Measurements from ENCODE around the gene ASF1A. TPM values are rescaled to one million over a fixed set of nuclear protein-coding genes. Genes with fewer than 3 reads are reported as not detected.

The ASF1A gene
- total and polyA plus RNA-seq, 9 of the 15 experiments (the other 6 are each of a cell fraction or from before 2014, with no cell fraction given): 31.5 to 45.3 (median 34.8) TPM

DNA sequence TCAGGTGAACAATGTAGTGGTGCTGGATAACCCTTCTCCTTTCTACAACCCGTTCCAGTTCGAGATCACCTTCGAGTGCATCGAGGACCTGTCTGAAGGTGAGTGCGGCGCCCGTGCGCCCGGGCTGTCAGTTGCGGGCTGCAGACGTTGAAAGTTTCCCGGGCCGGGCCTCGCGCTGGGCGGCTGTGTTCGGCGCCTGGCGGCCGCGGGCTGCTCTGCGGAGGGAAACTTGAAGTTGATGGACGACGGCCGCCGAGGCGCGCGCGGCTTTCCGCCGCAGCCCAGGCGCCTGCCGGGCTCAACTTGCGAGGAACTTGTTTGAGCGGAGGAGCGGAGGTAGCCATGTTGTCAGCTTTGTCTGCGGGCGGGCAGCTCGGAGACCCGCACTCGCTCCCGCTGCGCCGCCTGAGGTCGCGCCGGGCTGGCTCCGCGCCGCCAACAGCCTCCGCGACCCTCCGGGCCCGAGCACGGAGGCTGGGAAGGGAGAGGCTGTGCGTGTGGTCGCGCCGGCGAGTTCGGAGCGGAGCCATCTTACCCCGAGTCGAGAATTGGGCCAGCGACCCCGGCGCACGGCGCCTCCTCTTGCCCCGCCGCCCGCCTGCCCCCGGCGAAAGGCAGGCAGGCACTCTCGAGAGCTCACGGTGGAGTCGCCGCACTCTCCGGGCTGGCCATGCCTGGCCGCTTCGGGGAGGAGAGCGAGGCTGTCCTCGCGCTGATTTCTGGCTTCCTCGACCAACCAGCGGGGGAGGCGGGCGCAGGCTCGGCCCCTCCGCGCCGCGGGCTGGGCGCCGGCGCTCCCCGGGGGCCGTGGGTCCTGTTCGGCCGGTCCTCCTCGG, 691 bp downstream of the ASF1A start (continued):
- TF ChIP-seq, protein P1, sequence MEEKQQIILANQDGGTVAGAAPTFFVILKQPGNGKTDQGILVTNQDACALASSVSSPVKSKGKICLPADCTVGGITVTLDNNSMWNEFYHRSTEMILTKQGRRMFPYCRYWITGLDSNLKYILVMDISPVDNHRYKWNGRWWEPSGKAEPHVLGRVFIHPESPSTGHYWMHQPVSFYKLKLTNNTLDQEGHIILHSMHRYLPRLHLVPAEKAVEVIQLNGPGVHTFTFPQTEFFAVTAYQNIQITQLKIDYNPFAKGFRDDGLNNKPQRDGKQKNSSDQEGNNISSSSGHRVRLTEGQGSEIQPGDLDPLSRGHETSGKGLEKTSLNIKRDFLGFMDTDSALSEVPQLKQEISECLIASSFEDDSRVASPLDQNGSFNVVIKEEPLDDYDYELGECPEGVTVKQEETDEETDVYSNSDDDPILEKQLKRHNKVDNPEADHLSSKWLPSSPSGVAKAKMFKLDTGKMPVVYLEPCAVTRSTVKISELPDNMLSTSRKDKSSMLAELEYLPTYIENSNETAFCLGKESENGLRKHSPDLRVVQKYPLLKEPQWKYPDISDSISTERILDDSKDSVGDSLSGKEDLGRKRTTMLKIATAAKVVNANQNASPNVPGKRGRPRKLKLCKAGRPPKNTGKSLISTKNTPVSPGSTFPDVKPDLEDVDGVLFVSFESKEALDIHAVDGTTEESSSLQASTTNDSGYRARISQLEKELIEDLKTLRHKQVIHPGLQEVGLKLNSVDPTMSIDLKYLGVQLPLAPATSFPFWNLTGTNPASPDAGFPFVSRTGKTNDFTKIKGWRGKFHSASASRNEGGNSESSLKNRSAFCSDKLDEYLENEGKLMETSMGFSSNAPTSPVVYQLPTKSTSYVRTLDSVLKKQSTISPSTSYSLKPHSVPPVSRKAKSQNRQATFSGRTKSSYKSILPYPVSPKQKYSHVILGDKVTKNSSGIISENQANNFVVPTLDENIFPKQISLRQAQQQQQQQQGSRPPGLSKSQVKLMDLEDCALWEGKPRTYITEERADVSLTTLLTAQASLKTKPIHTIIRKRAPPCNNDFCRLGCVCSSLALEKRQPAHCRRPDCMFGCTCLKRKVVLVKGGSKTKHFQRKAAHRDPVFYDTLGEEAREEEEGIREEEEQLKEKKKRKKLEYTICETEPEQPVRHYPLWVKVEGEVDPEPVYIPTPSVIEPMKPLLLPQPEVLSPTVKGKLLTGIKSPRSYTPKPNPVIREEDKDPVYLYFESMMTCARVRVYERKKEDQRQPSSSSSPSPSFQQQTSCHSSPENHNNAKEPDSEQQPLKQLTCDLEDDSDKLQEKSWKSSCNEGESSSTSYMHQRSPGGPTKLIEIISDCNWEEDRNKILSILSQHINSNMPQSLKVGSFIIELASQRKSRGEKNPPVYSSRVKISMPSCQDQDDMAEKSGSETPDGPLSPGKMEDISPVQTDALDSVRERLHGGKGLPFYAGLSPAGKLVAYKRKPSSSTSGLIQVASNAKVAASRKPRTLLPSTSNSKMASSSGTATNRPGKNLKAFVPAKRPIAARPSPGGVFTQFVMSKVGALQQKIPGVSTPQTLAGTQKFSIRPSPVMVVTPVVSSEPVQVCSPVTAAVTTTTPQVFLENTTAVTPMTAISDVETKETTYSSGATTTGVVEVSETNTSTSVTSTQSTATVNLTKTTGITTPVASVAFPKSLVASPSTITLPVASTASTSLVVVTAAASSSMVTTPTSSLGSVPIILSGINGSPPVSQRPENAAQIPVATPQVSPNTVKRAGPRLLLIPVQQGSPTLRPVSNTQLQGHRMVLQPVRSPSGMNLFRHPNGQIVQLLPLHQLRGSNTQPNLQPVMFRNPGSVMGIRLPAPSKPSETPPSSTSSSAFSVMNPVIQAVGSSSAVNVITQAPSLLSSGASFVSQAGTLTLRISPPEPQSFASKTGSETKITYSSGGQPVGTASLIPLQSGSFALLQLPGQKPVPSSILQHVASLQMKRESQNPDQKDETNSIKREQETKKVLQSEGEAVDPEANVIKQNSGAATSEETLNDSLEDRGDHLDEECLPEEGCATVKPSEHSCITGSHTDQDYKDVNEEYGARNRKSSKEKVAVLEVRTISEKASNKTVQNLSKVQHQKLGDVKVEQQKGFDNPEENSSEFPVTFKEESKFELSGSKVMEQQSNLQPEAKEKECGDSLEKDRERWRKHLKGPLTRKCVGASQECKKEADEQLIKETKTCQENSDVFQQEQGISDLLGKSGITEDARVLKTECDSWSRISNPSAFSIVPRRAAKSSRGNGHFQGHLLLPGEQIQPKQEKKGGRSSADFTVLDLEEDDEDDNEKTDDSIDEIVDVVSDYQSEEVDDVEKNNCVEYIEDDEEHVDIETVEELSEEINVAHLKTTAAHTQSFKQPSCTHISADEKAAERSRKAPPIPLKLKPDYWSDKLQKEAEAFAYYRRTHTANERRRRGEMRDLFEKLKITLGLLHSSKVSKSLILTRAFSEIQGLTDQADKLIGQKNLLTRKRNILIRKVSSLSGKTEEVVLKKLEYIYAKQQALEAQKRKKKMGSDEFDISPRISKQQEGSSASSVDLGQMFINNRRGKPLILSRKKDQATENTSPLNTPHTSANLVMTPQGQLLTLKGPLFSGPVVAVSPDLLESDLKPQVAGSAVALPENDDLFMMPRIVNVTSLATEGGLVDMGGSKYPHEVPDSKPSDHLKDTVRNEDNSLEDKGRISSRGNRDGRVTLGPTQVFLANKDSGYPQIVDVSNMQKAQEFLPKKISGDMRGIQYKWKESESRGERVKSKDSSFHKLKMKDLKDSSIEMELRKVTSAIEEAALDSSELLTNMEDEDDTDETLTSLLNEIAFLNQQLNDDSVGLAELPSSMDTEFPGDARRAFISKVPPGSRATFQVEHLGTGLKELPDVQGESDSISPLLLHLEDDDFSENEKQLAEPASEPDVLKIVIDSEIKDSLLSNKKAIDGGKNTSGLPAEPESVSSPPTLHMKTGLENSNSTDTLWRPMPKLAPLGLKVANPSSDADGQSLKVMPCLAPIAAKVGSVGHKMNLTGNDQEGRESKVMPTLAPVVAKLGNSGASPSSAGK (IDR thresholded peaks at IDR 0.05): peak; percentile 45
- TF ChIP-seq NONO (IDR thresholded peaks at IDR 0.05; ENCODE audit: low read depth in 2 of 2, low read length in 1 of 2) (peak in 1 of 2 experiments; percentile 64; a peak in 1 of 4 replicates), KLF13 (tag; IDR thresholded peaks at IDR 0.05; ENCODE audit: borderline replicate concordance, low read depth) (no peak), CHD1 (IDR thresholded peaks at IDR 0.05; ENCODE audit: low read length) (peak; percentile 92), KDM5B (IDR thresholded peaks at IDR 0.05; ENCODE audit: insufficient replicate concordance, low read depth, low read length) (peak; percentile 54), HNRNPLL (IDR thresholded peaks at IDR 0.05; ENCODE audit: low read depth, low read length, poor library complexity, severe bottlenecking) (no peak), TAF1 (IDR thresholded peaks at IDR 0.05; ENCODE audit: control insufficient read depth, extremely low read depth, insufficient read depth, low read length, severe bottlenecking) (peak; percentile 62), E2F3 (CRISPR knock-in tag; IDR thresholded peaks at IDR 0.05) (0 out of 2 replicates have a peak, but pooled peaks have one; percentile 56)
- TF ChIP-seq, protein P2, sequence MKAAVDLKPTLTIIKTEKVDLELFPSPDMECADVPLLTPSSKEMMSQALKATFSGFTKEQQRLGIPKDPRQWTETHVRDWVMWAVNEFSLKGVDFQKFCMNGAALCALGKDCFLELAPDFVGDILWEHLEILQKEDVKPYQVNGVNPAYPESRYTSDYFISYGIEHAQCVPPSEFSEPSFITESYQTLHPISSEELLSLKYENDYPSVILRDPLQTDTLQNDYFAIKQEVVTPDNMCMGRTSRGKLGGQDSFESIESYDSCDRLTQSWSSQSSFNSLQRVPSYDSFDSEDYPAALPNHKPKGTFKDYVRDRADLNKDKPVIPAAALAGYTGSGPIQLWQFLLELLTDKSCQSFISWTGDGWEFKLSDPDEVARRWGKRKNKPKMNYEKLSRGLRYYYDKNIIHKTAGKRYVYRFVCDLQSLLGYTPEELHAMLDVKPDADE (conservative IDR thresholded peaks at IDR 0.05; ENCODE audit: control insufficient read depth, low read depth, low read length): 0 out of 2 replicates have a peak, but pooled peaks have one; percentile 3
